Activated CD4-positive, alpha-beta T cell treated with anti-CD3 and anti-CD28 coated beads, Interleukin-2, amount 50 U/mL, for 24 hours (primary cell): ENCODE measurements around the gene POLR2F.
"Not testable (repeated sequence)": the region's sequence is repeated elsewhere in the genome, so short reads cannot be mapped to it uniquely, and the experiment has no call there.

ENCODE experiments used
- DNase-seq, 2 donors: peaks; one replicate each; pipeline ENCODE4 v3.0.0-alpha.2; 2020; ENCODE audit warnings: low read depth in 1 of 2, low spot score in 1 of 2

POLR2F gene

DNA sequence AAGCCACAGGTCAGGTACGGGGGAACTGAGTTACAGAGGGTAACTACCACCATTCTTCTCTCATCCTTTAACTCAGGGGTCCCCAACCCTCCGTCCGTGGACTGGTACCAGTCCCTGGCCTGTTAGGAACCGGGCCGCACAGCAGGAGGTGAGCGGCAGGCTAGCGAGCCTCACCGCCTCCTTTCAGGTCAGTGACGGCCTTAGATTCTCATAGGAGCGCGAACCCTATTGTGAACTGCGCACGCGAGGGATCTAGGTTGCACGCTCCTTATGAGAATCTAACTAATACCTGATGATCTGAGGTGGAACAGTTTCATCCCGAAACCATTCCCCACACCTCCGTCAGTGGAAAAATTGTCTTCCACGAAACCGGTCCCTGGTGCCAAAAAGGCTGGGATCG, 870 bp upstream of the POLR2F start:
- not testable (repeated sequence) for DNase-seq

DNA sequence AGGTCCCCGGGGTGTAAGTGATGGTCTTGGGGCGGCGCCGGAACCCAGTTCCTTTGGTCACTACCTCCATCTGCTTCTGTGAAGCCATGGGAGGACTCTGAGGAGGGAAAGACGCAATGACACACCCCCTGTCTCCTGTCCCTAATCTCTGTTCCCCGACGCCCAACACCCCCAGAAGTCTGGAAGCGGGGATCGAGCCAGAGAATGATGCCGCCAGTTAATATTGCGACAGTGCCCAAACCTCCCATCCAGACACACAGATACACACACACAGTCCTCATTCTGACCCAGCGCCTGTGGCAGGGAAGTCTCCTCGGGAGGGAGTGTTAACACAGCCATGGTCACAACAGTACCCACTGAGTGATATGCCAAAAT, 450 bp upstream of the POLR2F start:
- DNase-seq = no peak

DNA sequence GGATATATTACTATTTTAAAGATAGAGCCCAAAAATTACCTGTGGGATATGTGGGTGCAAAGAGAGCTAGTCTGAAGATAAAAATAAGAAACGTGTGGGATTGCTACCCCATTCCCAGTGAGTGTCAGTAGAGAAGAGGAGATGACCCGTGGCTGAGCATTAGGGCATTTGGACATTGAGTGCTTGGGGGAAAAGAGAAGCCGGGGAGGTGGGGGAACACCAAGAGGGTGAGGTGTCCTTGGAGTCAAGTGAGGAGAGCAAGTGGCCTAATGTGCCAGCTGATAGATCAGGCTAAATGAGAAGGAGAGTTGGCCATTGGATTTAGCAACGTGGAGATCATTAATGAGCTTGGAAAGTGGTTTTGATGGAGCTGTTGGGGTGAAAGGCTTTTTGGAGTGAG, 1.2 kb downstream of the POLR2F start:
- no peak for DNase-seq

DNA sequence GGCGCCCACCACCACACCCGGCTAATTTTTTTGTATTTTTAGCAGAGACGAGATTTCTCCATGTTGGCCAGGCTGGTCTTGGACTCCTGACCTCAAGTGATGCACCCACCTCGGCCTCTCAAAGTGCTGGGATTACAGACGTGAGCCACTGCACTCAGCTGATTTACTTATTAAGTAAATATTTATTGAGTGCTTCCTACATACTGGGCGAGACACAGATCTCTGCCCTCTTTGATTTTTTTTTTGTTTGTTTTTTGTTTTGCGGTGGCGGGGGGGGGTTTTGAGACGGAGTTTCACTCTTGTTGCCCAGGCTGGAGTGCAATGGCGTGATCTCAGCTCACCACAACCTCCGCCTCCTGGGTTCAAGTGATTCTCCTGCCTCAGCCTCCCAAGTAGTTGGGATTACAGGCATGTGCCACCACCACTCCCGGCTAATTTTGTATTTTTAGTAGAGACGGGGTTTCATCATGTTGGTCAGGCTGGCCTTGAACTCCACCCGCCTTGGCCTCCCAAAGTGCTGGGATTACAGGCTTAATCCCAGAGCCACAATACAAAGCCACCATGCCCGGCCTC, 2.4 kb downstream of the POLR2F start:
- DNase-seq = not testable (repeated sequence)

DNA sequence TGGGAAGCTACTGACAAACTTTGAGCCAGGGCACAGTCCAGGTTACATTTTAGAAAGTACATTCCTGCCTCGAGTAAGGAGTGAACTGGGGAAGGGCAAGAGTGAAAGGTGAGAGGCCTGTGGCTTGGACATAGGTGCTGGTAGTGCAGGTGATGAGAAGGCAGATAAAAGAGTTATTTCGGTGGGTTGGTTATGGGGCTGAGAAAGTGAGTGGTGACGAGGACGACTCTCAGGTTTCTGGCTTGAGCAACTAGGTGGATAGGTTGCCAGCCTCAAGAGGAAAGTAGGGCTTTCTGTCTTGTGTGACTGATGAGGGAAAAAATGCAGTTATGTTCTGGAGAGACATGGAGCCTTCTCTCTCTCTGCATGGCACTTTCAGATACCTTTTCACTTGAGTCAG, 3.7 kb downstream of the POLR2F start:
- DNase-seq = no peak

DNA sequence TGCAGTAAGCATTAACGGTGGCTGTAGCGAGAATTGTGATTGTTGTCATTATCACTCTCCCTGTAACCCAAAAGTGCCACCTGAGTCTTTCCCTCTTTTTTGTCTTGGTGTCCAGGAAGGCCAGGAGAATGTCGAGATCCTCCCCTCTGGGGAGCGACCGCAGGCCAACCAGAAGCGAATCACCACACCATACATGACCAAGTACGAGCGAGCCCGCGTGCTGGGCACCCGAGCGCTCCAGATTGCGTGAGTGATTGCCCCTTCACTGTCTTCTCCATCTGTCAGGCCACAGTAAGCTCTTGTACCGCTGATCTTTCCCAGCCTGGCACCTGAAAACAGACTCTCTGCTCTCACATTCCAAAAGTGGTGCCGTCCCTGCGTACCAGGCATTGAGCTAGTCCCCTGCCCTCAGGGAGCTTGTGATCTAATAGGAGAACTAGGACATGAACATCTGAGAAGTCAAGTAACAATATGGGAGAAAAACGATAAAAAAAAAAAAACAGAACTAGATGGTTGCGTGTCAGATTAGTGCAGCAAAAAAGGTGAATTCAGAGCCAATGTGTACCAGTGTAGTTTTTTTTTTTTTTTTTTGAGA, 5.8 kb downstream of the POLR2F start:
- no peak for DNase-seq

DNA sequence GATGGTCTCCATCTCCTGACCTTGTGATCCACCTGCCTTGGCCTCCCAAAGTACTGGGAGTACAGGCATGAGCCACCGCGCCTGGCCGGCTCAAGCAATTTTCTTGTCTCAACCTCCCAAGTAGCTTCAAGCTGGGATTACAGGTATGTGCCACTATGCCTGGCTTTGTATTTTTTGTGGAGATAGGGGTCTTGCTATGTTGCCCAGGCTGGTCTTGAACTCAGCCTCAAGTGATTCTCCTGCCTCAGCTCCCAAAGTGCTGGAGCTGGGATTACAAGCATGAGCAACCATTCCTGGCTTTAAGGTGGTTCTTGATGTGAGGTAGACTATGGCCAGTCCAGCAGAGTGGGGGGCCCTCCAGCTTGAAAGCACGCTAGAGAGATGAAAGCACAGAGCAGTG, 7.6 kb downstream of the POLR2F start:
- DNase-seq = no peak

DNA sequence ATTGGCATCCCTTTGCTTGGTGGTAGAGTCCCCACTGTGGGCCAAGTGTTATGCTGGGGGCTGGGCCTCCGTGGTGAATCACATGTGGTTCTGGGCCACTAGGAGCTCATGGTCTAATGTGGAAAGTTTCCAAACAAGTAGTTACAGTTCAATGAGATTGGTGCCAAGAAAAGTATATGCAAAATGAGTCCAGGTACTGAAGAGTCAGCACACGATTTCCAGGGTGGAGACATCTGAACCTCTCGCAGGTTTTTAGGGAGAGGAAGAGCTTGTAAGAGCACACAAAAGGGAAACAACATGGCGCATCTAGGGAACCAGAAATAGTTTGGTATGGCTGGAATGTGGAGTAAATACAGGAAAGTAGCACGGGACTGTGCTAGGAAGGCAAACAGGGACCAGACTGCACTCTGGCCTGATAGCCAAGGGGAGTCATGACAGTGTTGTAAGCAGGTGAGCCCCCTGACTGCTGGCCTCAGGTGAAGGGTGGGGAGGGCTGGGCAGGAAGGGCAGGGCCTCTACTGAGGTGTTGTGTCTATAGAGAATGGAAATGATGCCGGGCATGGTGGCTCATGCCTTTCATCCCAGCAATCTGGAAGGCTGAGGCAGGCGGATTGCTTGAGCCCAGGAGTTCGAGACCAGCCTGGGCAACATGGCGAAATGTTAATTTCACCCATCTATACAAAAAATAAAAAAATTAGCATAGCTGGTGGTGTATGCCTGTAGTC, 12.6 kb downstream of the POLR2F start:
- DNase-seq = no peak

DNA sequence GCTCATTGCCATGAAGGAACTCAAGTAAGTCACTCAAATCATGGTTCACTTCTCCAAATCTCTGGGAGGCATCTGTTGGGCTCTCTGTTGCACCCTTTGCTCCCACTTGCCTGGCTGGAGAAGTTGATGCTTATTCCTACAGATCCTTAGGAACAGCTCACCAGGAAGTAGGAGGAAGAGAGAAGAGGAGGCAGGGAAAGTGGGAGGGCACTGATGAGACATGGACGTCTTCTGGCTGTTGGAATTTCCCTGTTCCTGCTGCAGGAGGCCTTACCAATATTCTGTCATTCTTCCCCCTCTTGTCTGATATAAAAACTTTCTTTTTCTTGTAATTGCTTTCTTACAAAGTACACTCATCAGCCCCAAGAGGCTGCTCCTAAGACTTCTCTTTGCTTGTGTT, 13.6 kb downstream of the POLR2F start:
- no peak for DNase-seq

DNA sequence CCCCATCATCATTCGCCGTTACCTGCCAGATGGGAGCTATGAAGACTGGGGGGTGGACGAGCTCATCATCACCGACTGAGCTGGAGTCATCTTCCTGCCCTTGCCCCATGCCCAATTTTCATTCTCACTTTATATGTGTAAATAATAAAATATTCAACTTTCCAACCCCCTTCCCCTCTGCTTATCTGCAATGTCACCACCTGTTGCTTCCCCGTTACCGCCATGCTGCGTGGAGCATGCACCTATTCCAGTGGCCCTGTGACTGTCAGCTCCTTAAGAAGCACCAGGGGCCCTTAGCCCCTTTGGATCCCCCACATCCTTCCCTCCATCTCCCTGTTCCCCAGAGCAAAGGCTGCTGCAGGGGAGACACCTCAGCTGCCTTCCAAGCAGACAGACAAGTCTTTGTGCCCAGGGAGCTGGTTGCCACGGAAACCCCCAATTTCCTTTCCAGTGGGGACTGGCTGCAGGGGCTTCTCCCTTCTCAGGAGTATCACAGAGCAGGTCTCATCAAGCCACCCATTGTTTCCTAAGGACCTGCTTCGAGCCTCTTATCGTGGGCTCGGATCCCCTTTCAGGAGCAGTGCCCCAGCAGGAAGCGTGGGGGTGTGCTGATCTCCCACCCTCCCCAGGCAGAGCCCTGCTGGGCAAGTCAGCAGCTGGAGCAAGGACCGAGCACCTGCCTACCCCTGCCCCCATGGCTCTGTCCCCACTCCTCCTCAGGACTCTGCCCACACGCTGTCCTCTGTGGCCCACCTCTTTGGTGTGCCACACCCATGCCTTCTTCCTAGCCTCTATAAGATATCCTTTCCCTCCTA, 14.3 kb downstream of the POLR2F start:
- DNase-seq = no peak

DNA sequence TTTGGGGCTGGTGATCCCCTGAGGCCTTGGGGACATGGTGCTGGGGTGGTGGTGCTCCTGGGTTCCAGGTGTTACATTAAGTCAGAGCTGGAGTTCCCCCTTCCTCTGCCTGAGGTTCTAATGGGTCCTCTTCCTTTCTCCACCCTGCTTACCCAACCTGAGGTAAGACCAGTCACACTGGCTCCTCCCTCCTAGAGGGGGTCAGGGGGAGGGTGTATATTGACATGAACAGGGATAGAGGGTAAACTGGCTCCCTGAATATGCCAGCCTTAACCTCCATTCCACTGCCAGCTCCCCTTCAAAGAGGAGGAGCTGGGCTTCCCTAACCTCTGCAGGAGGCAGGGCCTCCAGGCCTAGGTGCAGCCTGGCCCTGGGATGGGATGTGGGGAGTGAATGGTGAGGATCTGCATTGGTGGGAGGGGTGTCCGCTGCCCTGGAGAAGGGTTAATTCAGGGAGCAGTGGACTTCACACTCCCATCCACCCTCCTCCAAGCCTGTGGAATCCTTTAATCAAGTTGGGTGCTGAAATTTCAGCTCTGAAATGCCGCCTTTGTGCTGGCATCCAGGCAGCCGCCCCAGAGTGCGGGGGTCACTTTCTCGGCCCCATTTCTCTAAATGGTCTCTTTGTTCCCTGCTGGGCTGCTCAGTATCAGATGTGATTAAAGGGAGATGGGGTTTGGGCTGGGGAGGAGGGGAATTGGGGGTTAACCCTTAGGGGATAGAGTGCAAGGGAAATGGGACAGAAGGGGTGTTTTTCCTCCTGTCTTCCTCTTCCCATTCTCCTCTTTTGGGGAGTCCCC, 15.2 kb downstream of the POLR2F start:
- DNase-seq = no peak

DNA sequence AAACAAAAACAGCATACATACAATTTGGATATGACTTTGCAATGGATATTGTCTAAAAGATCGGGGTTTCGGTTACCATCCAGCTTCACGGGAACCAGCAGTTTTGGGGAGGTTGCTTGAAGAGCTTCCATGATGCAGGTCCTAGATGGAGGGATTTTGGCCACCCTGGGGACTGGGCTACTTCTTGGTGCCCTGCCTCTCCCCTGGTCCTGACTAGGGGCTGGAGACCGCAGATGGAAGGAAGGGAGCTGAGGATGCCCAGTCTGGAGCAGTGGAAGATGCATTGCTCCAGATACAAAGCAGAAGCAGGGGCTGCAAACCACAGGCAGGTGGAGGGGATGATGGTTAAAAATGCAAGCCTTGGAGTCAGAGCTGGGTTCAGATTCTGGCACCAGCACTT, 17.4 kb downstream of the POLR2F start:
- DNase-seq = no peak

DNA sequence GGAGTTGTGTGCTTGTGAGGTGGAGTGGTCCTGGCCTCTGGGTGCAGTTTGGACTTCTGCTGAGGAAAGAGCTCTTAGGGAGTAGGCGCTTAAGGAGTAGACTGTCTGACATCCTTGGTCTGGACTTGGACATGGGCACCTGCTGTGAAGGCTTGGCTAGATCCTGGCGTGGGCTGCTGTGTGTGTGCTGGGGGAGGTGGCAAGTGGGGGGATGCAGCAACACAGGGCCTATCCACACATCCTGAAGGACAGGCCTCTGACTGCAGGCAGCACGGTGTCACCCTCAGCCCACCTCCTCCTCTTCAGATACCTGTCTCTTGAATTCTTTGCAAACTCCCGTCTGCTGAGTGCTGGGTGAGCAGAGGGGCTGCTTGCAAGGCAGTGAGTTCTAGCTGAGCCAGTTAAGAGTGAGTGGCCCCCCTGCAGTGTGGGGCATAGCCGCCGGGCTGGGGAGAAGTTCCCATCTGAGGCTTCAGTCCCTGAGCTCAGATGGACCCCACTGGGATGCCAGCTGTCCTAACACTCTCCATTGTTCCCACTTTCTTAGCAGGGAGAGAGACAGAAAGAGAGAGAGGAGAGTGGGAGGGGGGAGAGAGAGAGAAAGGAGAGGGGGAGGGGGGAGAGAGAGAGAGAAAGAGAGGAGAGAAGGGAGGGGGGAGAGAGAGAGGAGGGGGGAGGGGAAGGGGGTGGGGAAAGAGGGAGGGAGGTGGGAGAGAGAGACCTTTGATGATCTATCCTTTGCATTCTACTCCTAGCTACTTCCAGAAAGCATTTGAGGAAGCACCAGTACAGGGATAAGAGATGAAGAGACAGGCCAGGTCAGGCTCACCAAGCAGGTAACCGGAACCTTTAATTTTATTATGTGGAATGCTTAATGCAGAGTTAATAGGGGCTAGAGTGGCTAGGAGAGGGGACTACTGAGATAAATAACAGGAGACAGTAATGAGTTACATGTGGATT, 18.3 kb downstream of the POLR2F start:
- no peak for DNase-seq

DNA sequence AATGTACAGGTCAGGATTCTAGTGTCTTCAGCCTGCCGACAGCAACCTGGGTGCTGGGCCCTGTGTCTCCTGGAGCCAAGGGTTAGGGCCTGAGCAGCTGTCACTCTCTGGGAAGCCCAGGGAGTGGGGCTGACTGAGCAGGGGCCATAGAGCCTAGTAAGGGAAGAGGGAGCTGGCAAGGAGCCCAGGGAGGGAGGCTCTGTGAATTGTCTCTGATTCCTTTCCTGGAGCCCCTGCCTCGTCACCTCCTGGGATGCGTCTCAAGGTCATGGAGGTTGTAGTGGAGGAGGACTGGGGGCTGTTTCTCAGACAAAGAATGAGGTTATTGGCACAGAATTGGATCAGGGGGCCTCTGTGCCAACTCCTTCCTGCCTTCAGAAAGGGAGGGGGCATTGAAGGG, 19.0 kb downstream of the POLR2F start:
- no peak for DNase-seq

DNA sequence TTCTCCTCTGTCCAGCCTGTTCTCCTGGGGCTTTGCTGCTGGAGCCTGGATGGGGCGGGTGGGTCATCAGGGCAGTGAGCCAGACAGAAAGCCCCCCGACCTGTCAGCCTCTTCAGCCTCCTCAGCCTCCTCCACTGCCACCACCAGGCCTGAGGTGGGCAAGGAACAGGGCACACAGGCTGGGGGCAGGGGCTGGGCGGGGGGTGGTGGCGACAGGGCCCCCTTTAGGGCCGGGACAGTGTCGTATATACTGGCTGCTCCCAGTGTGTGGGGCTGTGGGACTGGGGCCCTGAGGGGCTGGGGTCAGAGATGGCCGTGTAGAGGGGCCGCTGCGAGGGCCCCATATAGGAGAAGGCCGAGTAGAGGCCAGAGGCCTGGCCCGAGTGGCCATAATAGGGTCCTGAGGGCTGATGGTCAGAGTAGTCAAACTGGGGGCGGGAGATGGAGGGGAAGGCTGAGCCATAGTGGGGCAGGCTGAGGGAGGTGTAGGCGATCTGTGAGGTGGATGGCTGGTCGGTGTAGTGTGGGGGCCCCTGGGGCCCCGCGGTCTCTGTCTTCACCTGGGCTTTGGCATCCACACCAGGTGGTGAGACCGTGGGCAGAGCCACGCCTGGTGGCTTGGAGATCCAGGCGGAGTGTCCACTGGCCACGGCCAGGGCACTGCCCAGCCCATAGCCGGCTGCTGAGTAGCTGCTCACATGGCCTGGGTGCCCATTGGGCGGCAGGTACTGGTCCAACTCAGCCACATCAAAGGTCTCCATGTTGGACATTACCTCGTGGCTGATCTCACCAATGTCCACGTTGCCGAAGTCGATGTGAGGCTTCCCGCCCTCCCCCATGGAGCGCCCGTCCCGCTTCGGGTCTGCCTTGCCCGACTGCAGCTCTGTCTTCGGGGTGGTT, 20.0 kb downstream of the POLR2F start:
- no peak for DNase-seq

DNA sequence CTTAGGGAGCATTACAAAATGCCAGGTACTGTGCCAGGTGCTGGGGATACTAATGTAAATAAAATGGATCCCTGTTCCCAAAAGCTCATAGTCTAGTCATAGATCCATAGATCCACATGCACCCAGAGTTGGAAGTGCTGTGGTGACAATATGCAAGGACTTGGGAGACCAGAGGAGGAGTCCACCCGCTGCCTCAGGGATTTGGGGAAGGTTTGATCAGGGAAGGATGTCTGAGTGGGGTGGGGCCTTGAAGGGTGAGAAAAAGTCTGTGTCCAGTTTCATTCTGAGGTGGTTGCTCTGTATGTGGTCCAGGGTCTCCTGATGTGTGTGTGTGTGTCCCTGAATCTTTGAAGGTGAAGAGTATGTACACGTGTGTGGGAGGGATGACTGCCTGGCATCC, 21.7 kb downstream of the POLR2F start:
- no peak for DNase-seq

DNA sequence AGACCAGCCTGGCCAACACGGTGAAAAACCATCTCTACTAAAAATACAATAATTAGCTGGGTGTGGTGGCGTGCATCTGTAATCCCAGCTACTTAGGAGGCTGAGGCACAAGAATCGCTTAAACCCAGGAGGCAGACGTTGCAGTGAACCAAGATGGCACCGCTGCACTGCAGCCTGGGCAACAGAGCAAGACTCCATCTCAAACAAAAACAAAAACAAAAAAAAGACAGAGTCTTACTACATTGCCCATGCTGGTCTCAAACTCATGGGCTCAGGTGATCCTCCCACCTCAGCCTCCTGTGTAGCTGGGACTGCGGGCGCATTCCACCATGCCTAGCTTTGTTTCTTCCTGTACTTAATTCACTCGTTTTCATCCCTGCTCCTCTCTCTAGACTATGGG, 22.5 kb downstream of the POLR2F start:
- not testable (repeated sequence) for DNase-seq

DNA sequence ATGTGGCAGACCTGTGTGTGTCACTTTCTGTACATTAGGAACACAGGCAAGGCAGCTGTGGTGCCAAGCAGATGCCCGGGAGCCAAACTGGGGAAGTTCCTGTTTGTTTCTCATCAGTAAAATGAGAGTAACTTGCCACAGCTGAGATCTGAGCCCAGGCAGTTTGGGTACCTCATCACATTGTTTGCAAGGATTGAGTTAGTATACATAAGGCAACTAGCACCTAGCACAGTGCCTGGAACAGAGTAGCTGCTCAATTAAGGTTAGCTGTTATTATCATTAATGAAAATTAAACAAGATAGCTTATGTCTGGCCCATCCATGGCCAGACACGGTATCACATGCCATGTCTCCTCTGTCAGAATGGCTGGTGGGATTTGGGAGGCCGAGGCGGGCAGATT, 23.0 kb downstream of the POLR2F start:
- DNase-seq = no peak

DNA sequence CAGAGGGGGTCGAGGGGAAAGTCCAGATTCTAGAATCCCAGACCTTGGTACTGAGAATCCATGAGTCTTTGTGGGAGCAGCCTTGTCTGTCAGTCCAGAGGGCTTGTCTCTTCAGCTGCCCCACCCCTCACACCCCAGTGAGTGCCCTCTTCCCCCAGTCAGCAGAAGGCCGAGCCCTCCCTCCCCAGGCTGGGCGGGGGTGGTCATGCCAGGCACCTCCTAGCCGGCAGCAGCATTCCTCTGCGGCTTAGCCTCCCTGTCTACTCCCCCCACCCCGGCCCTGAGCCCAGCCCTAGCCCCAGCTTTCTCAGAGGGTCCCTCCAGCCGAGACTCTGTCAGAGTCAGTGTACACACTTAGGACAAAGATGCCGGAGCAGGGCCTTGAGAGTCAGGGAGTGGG, 26.3 kb downstream of the POLR2F start:
- no peak for DNase-seq
